HCT116 (cell line): ENCODE data around the gene TRIM27. TPM values are rescaled to one million over a fixed set of nuclear protein-coding genes. Genes with fewer than 3 reads are reported as not detected.

Source experiments
- ATAC-seq: fragments of 200-7000 bp; cut with Tn5 transposase; 2 replicates; pipeline ENCODE4 v1.9.1; 2020; ENCODE audit warnings: mild to moderate bottlenecking, moderate library complexity
- BruUV-seq: library from RNA; stranded (reverse); fragments of 400-500 nt; replicated peaks from 2 replicates; lab custom pipeline; 2021; lab: Mats Ljungman, UMichigan
- CTCF ChIA-PET: fragments of 300-600 bp; sonication (Branson Sonifier 250); formaldehyde crosslinking; loops from one replicate; lab custom pipeline; 2021; ENCODE audit warnings: antibody characterized with exemption; lab: Charles Lee
- POLR2A ChIA-PET: fragments of 300-600, 350-600 bp; sonication (Branson Sonifier 250); formaldehyde crosslinking; loops from one replicate; lab custom pipeline; 2021; ENCODE audit warnings: antibody characterized with exemption; lab: Charles Lee
- RAD21 ChIA-PET, 2 experiments: fragments of 300-600 bp; sonication (Branson Sonifier 250); formaldehyde crosslinking; loops; one replicate each; lab custom pipeline; 2023; ENCODE audit warnings: low total read pairs in 2 of 2; ENCODE audit not compliant: uncharacterized antibody in 2 of 2, unreplicated experiment in 2 of 2, low non-redundant PET in 1 of 2; lab: Charles Lee
- DNase-seq: peaks from one replicate; pipeline ENCODE4 v3.0.0-alpha.2; 2010; ENCODE audit warnings: low read depth, low spot score
- H2AFZ ChIP-seq: fragments of 200-600 bp; shearing (Covaris generic), sonication (generic); 2 replicates; pipeline ENCODE4 v1.6.1; 2017; ENCODE audit warnings: low read depth, mixed run types, mixed read lengths, antibody characterized with exemption, low read length; ENCODE audit not compliant: poor library complexity, severe bottlenecking
- H3K27ac ChIP-seq: 2 replicates; pipeline ENCODE4 v1.5.1; 2012; ENCODE audit warnings: low read depth, low read length
- H3K27me3 ChIP-seq: fragments of 200-600 bp; sonication (generic); 2 replicates; pipeline ENCODE4 v1.6.1; 2016; ENCODE audit warnings: mixed run types, low read length, mixed read lengths; ENCODE audit not compliant: insufficient read depth
- H3K36me3 ChIP-seq, 2 experiments: fragments of 200-500 bp in 1 of 2; fragments of 200-600 bp in 1 of 2; sonication (Bioruptor generic) in 1 of 2; sonication (generic) in 1 of 2; 2 replicates each; pipeline versions ENCODE4 v1.5.1 to v1.6.1; 2014 to 2016; ENCODE audit warnings: low read length in 2 of 2, inconsistent platforms in 1 of 2, mixed read lengths in 1 of 2, mixed run types in 1 of 2; ENCODE audit not compliant: insufficient read depth in 2 of 2, control insufficient read depth in 1 of 2
- H3K4me1 ChIP-seq, 2 experiments: fragments of 200-600 bp in 1 of 2; sonication (generic) in 1 of 2; 2 replicates each; pipeline versions ENCODE4 v1.5.1 to v1.6.1; 2012 to 2017; ENCODE audit warnings: low read length in 2 of 2, inconsistent platforms in 1 of 2, mild to moderate bottlenecking in 1 of 2, mixed read lengths in 1 of 2, mixed run types in 1 of 2, moderate library complexity in 1 of 2; ENCODE audit not compliant: insufficient read depth in 2 of 2, control insufficient read depth in 1 of 2
- H3K4me2 ChIP-seq: fragments of 200-600 bp; sonication (generic); 2 replicates; pipeline ENCODE4 v1.6.1; 2017; ENCODE audit warnings: mixed run types, low read length, mixed read lengths
- H3K4me3 ChIP-seq, 2 experiments: fragments of 200-600 bp in 1 of 2; sonication (generic) in 1 of 2; replicated peaks in 1 of 2; 2 replicates each; pipeline ENCODE4 v1.5.1; 2011 to 2016; ENCODE audit warnings: low read length in 2 of 2, control low read depth in 1 of 2, low read depth in 1 of 2, mild to moderate bottlenecking in 1 of 2, mixed read lengths in 1 of 2, mixed run types in 1 of 2
- H3K79me2 ChIP-seq: fragments of 200-600 bp; sonication (generic); 2 replicates; pipeline ENCODE4 v1.6.1; 2017; ENCODE audit warnings: mild to moderate bottlenecking, mixed run types, low read length, moderate library complexity, mixed read lengths; ENCODE audit not compliant: insufficient read depth
- H3K9ac ChIP-seq: fragments of 200-600 bp; sonication (generic); 2 replicates; pipeline ENCODE4 v1.6.1; 2016; ENCODE audit warnings: low read length, mixed read lengths
- H3K9me2 ChIP-seq: fragments of 200-600 bp; sonication (generic), shearing (Covaris generic); 2 replicates; pipeline ENCODE4 v1.6.1; 2017; ENCODE audit warnings: mixed run types, mild to moderate bottlenecking, moderate library complexity; ENCODE audit not compliant: insufficient read depth
- H3K9me3 ChIP-seq, 2 experiments: fragments of 200-500 bp in 1 of 2; fragments of 200-600 bp in 1 of 2; sonication (Bioruptor generic) in 1 of 2; sonication (generic) in 1 of 2; 2 replicates each; pipeline ENCODE4 v1.6.1; 2014 to 2017; ENCODE audit warnings: low read length in 2 of 2, mixed read lengths in 2 of 2, inconsistent platforms in 1 of 2, low read depth in 1 of 2, mild to moderate bottlenecking in 1 of 2, mixed run types in 1 of 2, moderate library complexity in 1 of 2; ENCODE audit not compliant: control insufficient read depth in 1 of 2, insufficient read depth in 1 of 2
- H4K20me1 ChIP-seq: fragments of 200-600 bp; sonication (generic), shearing (Covaris generic); 2 replicates; pipeline ENCODE4 v1.6.1; 2017; ENCODE audit warnings: mixed run types, mild to moderate bottlenecking, moderate library complexity; ENCODE audit not compliant: insufficient read depth
- CBX3 ChIP-seq: IDR thresholded peaks from 2 replicates; pipeline ENCODE4 v1.6.1; 2012; ENCODE audit warnings: low read depth
- EGR1 ChIP-seq: IDR thresholded peaks from 2 replicates; pipeline ENCODE4 v1.6.1; 2012; ENCODE audit warnings: low read depth
- FOSL1 ChIP-seq: IDR thresholded peaks from 2 replicates; pipeline ENCODE4 v1.6.1; 2012; ENCODE audit warnings: low read depth
- POLR2AphosphoS5 ChIP-seq: IDR thresholded peaks from 2 replicates; pipeline ENCODE4 v1.6.1; 2011; ENCODE audit warnings: mild to moderate bottlenecking, low read depth, low read length, moderate library complexity
- SIN3A ChIP-seq: IDR thresholded peaks from 2 replicates; pipeline ENCODE4 v1.6.1; 2012; ENCODE audit warnings: low read depth
- SP1 ChIP-seq: IDR thresholded peaks from 2 replicates; pipeline ENCODE4 v1.6.1; 2012; ENCODE audit warnings: low read depth
- SRF ChIP-seq: IDR thresholded peaks from 2 replicates; pipeline ENCODE4 v1.6.1; 2012; ENCODE audit warnings: low read depth
- TCF7L2 ChIP-seq: IDR thresholded peaks from 2 replicates; pipeline ENCODE4 v1.7.0; 2011; ENCODE audit warnings: borderline replicate concordance, inconsistent platforms; ENCODE audit not compliant: insufficient read depth, insufficient read length; ENCODE audit errors: extremely low read depth
- YY1 ChIP-seq: IDR thresholded peaks from 2 replicates; pipeline ENCODE4 v1.6.1; 2011; ENCODE audit warnings: low read length, low read depth, moderate library complexity, mild to moderate bottlenecking; ENCODE audit not compliant: insufficient replicate concordance; ENCODE audit errors: extremely low read depth
- ZNF274 ChIP-seq: fragments of 200-500 bp; sonication (Bioruptor generic); IDR thresholded peaks from 2 replicates; pipeline ENCODE4 v1.6.1; 2014; ENCODE audit warnings: mild to moderate bottlenecking, low read depth, low read length, inconsistent platforms
- intact Hi-C: fragments of 100-400 bp; cut with micrococcal nuclease; formaldehyde crosslinking; loops from 2 replicates; pipeline ENCODE4 v1.10.0; 2022
- total RNA-seq: library from RNA; stranded (reverse); gene quantifications from one replicate; pipeline ENCODE4 v1.2.1, GENCODE V29; 2021; ENCODE audit not compliant: unreplicated experiment
- TF ChIP-seq, protein P1 (sequence below), 3 experiments: fragments of 200-600 bp in 1 of 3; sonication (generic) in 1 of 3; IDR thresholded peaks in 2 of 3; conservative IDR thresholded peaks in 1 of 3; 2 replicates each; pipeline ENCODE4 v1.5.1; 2012 to 2017; ENCODE audit warnings: low read depth in 2 of 3, low read length in 2 of 3, antibody characterized with exemption in 1 of 3, borderline replicate concordance in 1 of 3, control low read depth in 1 of 3, mild to moderate bottlenecking in 1 of 3, mixed read lengths in 1 of 3, mixed run types in 1 of 3, moderate library complexity in 1 of 3; ENCODE audit not compliant: insufficient read depth in 1 of 3

TRIM27 gene
- total RNA-seq, 1 experiment from 2014 or later = 62.5 TPM

DNA sequence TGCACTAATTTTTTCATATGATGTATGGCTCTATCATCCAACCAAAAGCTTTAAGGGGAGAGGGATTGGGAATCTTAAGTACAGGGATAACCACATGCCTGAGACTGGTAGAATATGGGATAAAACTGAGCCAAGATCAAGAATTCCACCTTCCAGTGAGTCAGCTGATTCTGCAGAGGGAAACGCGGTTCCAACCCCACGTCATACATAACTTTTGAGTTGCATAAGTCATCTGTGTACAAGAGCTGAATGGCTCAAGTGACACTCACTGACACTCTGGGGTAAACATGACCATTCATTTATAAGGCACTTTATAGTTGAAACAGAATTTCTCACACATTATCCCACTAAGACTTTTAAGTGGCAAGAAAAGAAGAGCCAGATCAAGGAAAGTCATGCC is 16.4 kb downstream of the TRIM27 start (continued):
- TF ChIP-seq YY1 = no peak
- no peak for TF ChIP-seq TCF7L2
- no peak for TF ChIP-seq POLR2AphosphoS5
- no peak for TF ChIP-seq SIN3A
- TF ChIP-seq SP1 = no peak
- no peak for TF ChIP-seq ZNF274
- TF ChIP-seq FOSL1 = no peak
- TF ChIP-seq, protein P1, sequence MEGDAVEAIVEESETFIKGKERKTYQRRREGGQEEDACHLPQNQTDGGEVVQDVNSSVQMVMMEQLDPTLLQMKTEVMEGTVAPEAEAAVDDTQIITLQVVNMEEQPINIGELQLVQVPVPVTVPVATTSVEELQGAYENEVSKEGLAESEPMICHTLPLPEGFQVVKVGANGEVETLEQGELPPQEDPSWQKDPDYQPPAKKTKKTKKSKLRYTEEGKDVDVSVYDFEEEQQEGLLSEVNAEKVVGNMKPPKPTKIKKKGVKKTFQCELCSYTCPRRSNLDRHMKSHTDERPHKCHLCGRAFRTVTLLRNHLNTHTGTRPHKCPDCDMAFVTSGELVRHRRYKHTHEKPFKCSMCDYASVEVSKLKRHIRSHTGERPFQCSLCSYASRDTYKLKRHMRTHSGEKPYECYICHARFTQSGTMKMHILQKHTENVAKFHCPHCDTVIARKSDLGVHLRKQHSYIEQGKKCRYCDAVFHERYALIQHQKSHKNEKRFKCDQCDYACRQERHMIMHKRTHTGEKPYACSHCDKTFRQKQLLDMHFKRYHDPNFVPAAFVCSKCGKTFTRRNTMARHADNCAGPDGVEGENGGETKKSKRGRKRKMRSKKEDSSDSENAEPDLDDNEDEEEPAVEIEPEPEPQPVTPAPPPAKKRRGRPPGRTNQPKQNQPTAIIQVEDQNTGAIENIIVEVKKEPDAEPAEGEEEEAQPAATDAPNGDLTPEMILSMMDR (IDR thresholded peaks at IDR 0.05 in 2 of 3, conservative IDR thresholded peaks at IDR 0.05 in 1 of 3; ENCODE audit: borderline replicate concordance in 1 of 3, insufficient read depth in 1 of 3, low read depth in 2 of 3, low read length in 2 of 3) = no peak
- TF ChIP-seq, all 23 proteins: peak for 0

- no peaks in the 10 kb centered on the region for H3K27me3 ChIP-seq
- RAD21 ChIA-PET = no interaction called here
- no peaks in the 10 kb centered on the region for H3K9me3 ChIP-seq
- H3K27ac ChIP-seq = no peak overlapping the region
- H3K9ac ChIP-seq = no peak overlapping the region
- H3K4me2 ChIP-seq = no peak overlapping the region
- TF ChIP-seq ZNF274 (no peak), SRF (no peak), CBX3 (no peak), EGR1 (no peak)
- TF ChIP-seq, protein P1 (IDR thresholded peaks at IDR 0.05 in 2 of 3, conservative IDR thresholded peaks at IDR 0.05 in 1 of 3; ENCODE audit: borderline replicate concordance in 1 of 3, insufficient read depth in 1 of 3, low read depth in 2 of 3, low read length in 2 of 3) = no peak
- H2AFZ ChIP-seq = no peak overlapping the region
- DNase-seq = no peak
- BruUV-seq = no TSS peak
- POLR2A ChIA-PET = no interaction called here
- no peaks in the 10 kb centered on the region for H3K9me2 ChIP-seq
- intact Hi-C loops = no loop called here
- H3K4me3 ChIP-seq = no peak overlapping the region
- H3K4me1 ChIP-seq = no peaks in the 10 kb centered on the region
- no peak for ATAC-seq
- CTCF ChIA-PET = no interaction called here
- H3K36me3 ChIP-seq = peaks cover 77 to 80% of the 10 kb centered on the region in 2 experiments; a peak in 3 of 4 replicates
- no peaks in the 10 kb centered on the region for H4K20me1 ChIP-seq
- H3K79me2 ChIP-seq = peaks cover 36% of the 10 kb centered on the region
Measured at GRCh38 chr6:28906669-28907068, 17.1 kb downstream of the TRIM27 start.
